Uterus (tissue), 2 donors: ENCODE measurements around the gene NUDCD2.

Source experiments
- POLR2A ChIP-seq, 2 donors: fragments of 450-650 bp; IDR thresholded peaks; one replicate each; pipeline ENCODE4 v1.6.1; 2016; ENCODE audit warnings: antibody characterized with exemption in 2 of 2, mild to moderate bottlenecking in 1 of 2, moderate library complexity in 1 of 2
- TF ChIP-seq, protein P1 (sequence below), 4 experiments: fragments of 200-600 bp in 2 of 4; fragments of 450-650 bp in 2 of 4; sonication (generic) in 2 of 4; IDR thresholded peaks; one replicate each; pipeline ENCODE4 v1.5.1; 2016 to 2019; ENCODE audit warnings: antibody characterized with exemption in 4 of 4, mild to moderate bottlenecking in 2 of 4, moderate library complexity in 1 of 4

DNA sequence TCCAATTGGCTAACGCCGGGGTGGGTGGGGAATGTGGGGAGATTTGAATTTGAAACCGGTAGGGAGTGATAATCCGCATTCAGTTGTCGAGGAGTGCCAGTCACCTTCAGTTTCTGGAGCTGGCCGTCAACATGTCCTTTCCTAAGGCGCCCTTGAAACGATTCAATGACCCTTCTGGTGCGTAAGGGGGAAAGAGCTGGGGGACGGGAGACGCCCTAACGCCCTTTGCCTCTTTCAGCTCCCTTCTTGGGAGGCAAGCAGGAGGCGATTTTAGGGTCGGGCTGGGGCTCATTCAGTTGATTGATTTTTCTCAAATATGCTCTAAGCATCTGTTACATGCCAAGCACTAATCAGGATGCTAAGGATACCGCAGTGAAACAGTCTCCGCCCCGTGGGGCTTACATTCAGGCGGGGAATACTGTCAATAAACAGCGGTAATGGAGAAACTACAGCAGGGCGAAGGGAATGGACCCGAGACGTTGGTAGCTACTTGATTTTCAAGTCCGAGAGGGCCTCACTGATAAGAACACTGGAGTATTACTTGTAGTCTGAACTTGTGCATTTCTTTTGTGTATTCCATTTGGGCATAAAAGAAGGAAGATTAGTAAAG lies 765 bp upstream of the NUDCD2 start, which contains the start of gene HMMR:
- no peak for TF ChIP-seq POLR2A (IDR thresholded peaks at IDR 0.05)
- TF ChIP-seq, protein P1, sequence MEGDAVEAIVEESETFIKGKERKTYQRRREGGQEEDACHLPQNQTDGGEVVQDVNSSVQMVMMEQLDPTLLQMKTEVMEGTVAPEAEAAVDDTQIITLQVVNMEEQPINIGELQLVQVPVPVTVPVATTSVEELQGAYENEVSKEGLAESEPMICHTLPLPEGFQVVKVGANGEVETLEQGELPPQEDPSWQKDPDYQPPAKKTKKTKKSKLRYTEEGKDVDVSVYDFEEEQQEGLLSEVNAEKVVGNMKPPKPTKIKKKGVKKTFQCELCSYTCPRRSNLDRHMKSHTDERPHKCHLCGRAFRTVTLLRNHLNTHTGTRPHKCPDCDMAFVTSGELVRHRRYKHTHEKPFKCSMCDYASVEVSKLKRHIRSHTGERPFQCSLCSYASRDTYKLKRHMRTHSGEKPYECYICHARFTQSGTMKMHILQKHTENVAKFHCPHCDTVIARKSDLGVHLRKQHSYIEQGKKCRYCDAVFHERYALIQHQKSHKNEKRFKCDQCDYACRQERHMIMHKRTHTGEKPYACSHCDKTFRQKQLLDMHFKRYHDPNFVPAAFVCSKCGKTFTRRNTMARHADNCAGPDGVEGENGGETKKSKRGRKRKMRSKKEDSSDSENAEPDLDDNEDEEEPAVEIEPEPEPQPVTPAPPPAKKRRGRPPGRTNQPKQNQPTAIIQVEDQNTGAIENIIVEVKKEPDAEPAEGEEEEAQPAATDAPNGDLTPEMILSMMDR (IDR thresholded peaks at IDR 0.05) = no peak
